HL-60 (cell line): ENCODE results near the gene NPIPA2.
"Not testable (repeated sequence)": the region's sequence is repeated elsewhere in the genome, so short reads cannot be mapped to it uniquely, and the experiment has no call there.

Experiments
- DNase-seq, 2 experiments: peaks; one replicate each; pipeline ENCODE4 v3.0.0-alpha.2; 2010 to 2020; ENCODE audit warnings: low read depth in 1 of 2, low spot score in 1 of 2
- H3K27ac ChIP-seq: fragments of 250-450 bp; sonication (Bioruptor Pico); replicated peaks from 2 replicates; pipeline ENCODE4 v1.5.1; 2020; ENCODE audit warnings: mild to moderate bottlenecking, moderate library complexity
- H3K27me3 ChIP-seq: fragments of 250-450 bp; sonication (Bioruptor Pico); 2 replicates; pipeline ENCODE4 v1.5.1; 2021; ENCODE audit warnings: mild to moderate bottlenecking, moderate library complexity; ENCODE audit not compliant: insufficient read depth, poor library complexity, severe bottlenecking
- H3K4me3 ChIP-seq: replicated peaks from 2 replicates; pipeline ENCODE4 v1.5.1; 2011; ENCODE audit warnings: mild to moderate bottlenecking, control low read depth, low read length; ENCODE audit not compliant: insufficient read depth
- long read RNA-seq: library from polyadenylated mRNA; unstranded; transcript quantifications from one replicate; pipeline ENCODE4 v2.0.0, GENCODE V29; 2020

Gene NPIPA2
- long read RNA-seq: 0 reads

GRCh38 chr16:14742273-14743128 lies at the start of gene NPIPA2:
Gene NPIPA2, plus strand, starts transcription at chr16:14742533. Its CDS starts 5,533 bp downstream, at chr16:14748066.
- DNase-seq, H3K27me3 ChIP-seq: not testable (repeated sequence)

GRCh38 chr16:14694129-14694528 lies 48.2 kb upstream of the NPIPA2 start, which contains the start of gene PLA2G10:
Gene PLA2G10, minus strand, starts transcription at chr16:14694308. Its CDS starts 79 bp downstream, at chr16:14694229.
- not testable (repeated sequence) for H3K4me3 ChIP-seq, H3K27ac ChIP-seq, H3K27me3 ChIP-seq, DNase-seq

More at GRCh38 chr16:14742273-14743128, at the start of gene NPIPA2:
- not testable (repeated sequence) for H3K27ac ChIP-seq, H3K4me3 ChIP-seq

GRCh38 chr16:14701859-14702258 lies 40.5 kb upstream of the NPIPA2 start:
- not testable (repeated sequence) for H3K4me3 ChIP-seq, DNase-seq, H3K27me3 ChIP-seq, H3K27ac ChIP-seq

- not testable (repeated sequence) for H3K27ac ChIP-seq, DNase-seq, H3K4me3 ChIP-seq, H3K27me3 ChIP-seq
These were observed 39.7 kb upstream of the NPIPA2 start for GRCh38 chr16:14702672-14703071.

GRCh38 chr16:14703156-14704011 lies 38.9 kb upstream of the NPIPA2 start, which contains the start of gene NPIPA3:
Gene NPIPA3, plus strand, starts transcription at chr16:14703411. Its CDS starts 5,533 bp downstream, at chr16:14708944.
- not testable (repeated sequence) for H3K27me3 ChIP-seq, H3K27ac ChIP-seq, DNase-seq, H3K4me3 ChIP-seq

- not testable (repeated sequence) for H3K27me3 ChIP-seq, DNase-seq, H3K4me3 ChIP-seq, H3K27ac ChIP-seq
These were observed 9.1 kb upstream of the NPIPA2 start for GRCh38 chr16:14733233-14733632.

- H3K27ac ChIP-seq, H3K27me3 ChIP-seq, H3K4me3 ChIP-seq, DNase-seq: not testable (repeated sequence)
These were observed 1.4 kb upstream of the NPIPA2 start for GRCh38 chr16:14740832-14741385.

GRCh38 chr16:14741794-14742193 lies 539 bp upstream of the NPIPA2 start:
- DNase-seq, H3K27me3 ChIP-seq, H3K27ac ChIP-seq, H3K4me3 ChIP-seq: not testable (repeated sequence)

GRCh38 chr16:14773654-14774053 lies 31.3 kb downstream of the NPIPA2 start:
- H3K4me3 ChIP-seq, H3K27me3 ChIP-seq, H3K27ac ChIP-seq, DNase-seq: not testable (repeated sequence)

GRCh38 chr16:14775624-14776023 lies 33.3 kb downstream of the NPIPA2 start:
- H3K27ac ChIP-seq, DNase-seq, H3K4me3 ChIP-seq, H3K27me3 ChIP-seq: not testable (repeated sequence)

- not testable (repeated sequence) for H3K4me3 ChIP-seq, H3K27me3 ChIP-seq, DNase-seq, H3K27ac ChIP-seq
These were observed 34.4 kb downstream of the NPIPA2 start for GRCh38 chr16:14776763-14777162.

GRCh38 chr16:14779368-14779877 lies 37.1 kb downstream of the NPIPA2 start:
- H3K27ac ChIP-seq, DNase-seq, H3K27me3 ChIP-seq, H3K4me3 ChIP-seq: not testable (repeated sequence)

GRCh38 chr16:14786180-14786579 lies 43.8 kb downstream of the NPIPA2 start:
- not testable (repeated sequence) for DNase-seq, H3K27ac ChIP-seq, H3K27me3 ChIP-seq, H3K4me3 ChIP-seq

- H3K27ac ChIP-seq, DNase-seq, H3K27me3 ChIP-seq, H3K4me3 ChIP-seq: not testable (repeated sequence)
These were observed 47.2 kb downstream of the NPIPA2 start for GRCh38 chr16:14789577-14789976.
